ENCODE results near the gene IDUA.
"Not testable (repeated sequence)": the region's sequence is repeated elsewhere in the genome, so short reads cannot be mapped to it uniquely, and the experiment has no call there.

IDUA gene

DNA sequence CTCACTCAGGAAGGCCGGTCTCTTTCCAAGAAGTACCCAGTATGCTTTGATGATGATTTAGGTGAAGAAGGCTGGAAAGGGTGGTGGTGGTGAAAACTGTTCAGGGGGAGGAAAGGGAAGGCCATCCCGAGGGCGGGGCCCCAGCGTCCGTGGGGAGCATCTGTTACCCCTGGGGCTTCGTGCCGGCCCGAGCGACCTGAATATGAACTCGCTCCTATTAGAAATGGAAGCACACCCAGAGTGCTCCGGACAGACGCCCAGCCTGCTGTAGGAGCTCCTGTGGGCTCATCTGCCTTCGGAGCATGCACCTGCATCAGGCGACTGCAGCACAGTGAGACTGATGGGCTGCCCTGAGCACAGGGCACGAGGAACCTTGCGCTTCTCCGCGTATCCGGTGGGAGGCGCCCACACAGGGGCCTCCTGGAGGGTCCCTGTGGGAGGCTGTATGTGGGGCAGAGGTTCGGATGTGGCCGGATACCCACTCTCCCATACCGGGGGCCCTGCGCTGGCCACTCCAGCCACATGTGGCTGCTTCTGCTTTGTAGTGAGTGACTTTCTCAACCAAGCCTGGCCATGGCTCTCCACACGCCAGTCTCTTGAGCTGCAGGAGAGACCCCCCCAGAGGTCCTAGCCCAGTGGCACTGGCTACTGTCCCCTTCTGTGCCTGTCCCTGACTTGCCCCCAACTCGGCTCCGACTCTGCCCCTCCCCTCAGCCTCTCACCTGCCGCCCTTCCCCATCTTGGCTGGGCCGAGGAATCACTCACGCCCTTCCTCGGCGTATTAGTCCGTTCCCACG is 61.3 kb downstream of the IDUA start:
- no peak for DNase-seq

DNA sequence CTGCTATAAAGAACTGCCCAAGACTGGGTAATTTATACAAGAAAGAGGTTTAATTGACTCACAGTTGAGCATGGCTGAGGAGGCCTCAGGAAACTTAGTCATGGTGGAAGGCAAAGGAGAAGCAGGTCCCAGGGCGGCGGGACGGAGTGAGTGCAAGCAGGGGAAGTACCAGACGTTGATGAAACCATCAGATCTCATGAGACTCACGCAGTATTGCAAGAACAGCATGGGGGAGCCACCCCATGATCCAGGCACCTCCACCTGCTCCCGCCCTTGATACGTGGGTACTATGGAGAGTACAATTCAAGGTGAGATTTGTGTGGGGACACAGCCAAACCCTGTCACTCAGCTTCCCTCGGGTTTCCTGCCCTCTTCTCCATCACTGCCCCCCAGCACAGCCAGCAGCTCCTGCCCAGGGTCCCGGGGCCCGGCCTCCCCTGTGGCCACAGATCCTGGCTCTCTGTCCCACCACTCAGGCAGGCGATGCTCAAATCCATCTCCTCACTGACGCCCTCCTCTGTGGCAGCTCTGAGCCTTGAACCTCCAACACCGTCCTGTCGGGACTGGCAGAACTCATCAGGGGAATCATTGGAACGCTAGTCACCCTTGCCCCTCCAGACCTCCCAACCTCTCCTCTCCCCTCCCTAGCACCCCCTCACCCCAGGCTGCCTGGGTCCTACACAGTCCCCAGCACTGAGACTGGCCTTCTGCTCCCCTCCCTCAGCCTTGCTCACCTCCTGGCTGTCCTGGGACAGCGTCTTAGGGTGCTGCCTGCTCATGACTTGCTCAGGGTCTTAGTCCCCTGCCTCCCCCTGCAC is 62.1 kb downstream of the IDUA start:
- DNase-seq: no peak

DNA sequence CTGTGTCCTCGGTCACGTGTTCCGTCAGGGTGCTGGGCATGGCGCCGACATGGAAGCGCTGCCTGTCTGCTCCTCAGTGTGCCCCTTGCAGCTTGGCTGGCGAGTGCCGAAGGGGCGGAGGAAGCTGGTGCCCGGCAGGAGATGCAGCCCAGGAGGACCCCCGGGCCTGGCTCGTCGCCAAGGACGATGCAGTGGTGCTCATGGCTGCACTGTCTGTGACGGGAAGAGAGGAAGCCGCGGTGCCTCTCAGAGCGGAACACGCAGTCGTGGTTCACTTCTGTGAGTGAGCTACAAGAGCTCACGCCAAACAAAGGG is 62.7 kb downstream of the IDUA start:
- no peak for DNase-seq

DNA sequence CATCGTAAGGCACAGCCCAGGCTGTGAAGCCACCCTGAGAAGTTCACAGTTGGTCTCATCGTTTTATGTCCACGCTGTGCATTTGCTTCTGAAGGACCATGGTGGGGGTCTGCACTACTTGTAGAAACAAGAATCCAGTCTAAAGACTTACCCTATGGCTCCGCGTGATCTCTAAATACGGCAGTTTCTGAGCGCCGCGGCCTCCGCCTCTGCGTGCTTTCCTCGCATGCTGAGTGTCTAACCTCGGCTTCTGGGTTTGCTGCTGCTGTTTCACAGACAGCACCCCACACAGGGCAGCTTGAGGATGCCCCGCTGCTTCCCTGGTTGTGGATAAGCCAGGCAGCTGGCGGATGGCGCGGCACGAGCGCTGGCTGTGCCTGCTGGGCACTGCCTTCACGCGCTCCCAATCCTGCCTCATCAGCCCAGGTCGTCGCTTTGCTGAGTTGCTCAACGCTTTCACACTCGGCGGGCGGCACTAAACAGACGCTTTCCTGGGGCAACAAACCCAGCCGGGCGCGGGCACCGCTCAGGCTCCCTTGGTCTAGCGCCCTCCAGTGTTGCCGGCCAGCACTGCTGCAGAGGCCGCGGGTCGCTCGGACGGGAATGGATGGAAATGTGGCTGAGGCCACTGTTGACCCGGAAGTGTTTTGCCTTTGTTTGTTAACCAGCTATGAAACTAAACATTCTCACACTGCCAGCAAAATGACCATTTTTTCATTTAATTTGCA is 63.8 kb downstream of the IDUA start:
- DNase-seq: no peak

DNA sequence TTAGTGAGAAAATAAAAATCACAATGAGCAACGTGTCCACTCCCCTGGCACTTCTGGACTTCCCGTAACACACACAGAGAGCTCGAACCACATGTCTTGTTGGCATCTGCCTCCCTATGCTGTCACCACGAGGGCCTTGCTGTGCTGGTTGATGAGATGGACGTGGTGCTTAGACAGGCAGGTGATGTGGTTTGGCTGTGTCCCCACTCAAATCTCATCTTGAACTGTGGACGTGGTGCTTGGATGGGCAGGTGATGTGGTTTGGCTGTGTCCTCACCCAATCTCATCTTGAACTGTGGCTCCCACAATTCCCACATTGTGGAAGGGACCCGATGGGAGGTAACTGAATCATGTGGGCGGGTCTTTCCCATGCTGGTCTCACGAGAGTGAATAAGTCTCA is 64.6 kb downstream of the IDUA start:
- no peak for DNase-seq

DNA sequence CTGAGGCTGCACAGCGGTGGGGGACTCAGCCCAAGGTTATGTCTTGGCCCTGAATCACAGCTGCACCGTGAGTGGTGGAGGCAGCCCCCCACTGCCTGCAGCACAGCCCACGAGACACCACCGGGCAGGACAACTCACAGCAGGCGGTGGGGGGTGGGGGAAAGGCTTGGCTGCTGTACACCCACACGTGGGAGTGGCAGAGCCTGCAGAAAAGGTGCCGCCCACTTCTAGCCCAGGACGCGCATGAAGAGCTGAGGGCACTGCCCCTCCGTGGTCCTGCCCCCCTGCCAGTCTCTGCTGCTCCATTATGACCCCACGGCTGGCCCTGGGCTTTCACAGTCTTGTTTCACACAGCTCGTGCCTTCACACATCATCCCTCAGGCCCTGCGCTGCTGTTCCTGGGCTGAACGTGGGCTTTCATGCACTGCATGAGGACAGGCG is 65.4 kb downstream of the IDUA start:
- DNase-seq: no peak

DNA sequence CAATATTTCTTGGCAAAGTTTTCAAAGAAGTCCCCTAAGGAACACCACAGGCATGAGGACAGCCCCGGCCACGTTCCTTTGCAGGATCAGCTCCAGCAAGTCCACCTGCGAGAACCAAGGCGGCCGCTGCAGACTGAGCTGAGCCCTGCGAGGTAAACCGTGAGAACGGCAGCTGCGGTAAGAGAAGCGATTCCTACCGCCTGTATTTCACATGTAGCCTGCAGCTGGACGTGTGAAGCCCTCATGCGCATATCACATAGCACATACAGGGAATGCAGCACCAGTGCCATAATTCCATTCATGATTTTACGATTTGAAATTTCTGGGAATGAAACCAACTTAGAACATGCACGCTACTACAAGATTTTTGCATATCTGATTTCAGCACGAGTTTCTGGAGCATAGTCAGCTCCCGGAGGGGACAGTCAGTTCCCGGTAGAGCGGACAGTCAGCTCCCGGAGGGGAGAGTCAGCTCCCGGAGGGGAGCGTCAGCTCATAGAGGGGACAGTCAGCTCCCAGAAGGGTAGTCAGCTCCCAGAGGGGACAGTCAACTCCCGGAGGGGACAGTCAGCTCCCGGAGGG is 66.3 kb downstream of the IDUA start:
- DNase-seq: peak; percentile 88

DNA sequence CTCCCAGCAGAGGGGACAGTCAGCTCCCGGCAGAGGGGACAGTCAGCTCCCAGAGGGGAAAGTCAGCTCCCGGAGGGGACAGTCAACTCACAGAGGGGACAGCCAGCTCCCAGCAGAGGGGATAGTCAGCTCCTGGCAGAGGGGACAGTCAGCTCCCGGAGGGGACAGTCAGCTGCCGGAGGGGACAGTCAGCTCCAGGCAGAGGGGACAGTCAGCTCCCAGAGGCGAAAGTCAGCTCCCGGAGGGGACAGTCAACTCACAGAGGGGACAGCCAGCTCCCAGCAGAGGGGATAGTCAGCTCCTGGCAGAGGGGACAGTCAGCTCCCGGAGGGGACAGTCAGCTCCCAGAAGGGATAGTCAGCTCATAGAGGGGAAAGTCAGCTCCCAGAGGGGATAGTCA is 67.0 kb downstream of the IDUA start:
- not testable (repeated sequence) for DNase-seq
